Measurements from ENCODE around the gene FOXJ2.
"Not testable (repeated sequence)": the region's sequence is repeated elsewhere in the genome, so short reads cannot be mapped to it uniquely, and the experiment has no call there.

FOXJ2 gene

DNA sequence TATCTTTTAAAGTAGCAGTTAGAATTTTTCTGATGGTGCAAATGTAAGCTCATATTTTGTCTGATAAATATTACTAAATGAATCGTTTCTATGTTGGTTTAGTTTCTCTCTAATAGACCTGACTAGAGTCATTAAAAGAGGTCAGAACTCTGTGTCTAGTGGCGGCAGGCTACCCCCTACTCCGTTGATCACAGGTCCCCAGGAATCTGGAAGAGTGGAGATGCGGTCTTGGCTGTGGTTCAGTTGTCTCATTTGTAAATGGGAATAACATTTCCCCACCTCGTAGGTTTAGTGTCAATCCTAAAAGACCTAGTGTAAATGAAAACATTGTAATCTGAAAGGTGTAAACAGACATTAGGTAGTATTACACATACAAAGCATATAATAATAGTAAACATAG is 4.7 kb upstream of the FOXJ2 start:
- DNase-seq = no peak

DNA sequence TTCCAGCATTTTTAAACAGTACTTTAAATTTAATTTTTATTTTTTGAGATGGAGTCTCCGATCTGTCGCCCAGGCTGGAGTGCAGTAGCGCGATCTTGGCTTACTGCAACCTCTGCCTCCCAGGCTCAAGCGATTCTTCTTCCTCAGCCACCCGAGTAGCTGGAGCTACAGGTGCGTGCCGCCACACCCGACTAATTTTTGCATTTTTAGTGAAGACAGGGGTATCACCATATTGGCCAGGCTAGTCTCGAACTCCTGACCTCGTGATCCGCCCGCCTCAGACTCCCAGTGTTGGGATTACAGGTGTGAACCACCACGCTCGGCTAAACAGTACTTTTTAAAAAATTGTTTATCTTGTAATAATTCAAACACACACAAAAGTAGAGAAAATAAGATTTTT is 4.2 kb upstream of the FOXJ2 start:
- DNase-seq = no peak

DNA sequence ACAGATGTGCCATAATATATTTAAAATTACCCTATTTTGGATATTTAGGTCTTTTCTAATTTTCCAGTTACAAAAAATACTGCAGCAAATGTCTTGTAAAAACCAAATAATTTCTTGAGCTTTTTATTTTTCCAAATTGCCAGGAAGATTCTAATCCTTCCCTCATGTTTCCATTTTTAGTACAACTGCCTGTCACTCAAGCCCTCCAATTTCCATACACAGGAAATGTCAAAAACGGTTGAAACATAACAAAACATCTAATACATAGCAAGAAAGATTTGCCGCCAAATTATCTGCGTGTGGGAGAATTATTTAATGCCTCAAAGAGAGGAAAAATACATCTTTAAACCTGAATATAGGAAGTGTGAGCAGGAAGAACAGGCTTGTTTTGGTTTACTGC is 2.3 kb upstream of the FOXJ2 start:
- DNase-seq = no peak

DNA sequence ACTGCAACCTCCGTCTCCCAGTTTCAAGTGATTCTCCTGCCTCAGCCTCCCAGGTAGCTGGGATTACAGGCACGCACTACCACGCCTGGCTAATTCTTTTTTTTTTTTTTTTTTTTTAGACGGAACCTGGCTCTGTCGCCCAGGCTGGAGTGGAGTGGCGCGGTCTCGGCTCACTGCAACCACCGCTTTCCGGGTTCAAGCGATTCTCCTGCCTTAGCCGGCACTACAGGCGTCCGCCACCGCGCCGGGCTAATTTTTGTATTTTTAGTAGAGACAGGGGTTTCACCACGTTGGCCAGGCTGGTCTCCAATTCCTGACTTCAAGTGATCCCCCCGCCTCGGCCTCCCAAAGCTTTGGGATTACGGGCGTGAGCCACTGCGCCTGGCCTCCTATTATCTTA is 1.5 kb upstream of the FOXJ2 start:
- DNase-seq = not testable (repeated sequence)

DNA sequence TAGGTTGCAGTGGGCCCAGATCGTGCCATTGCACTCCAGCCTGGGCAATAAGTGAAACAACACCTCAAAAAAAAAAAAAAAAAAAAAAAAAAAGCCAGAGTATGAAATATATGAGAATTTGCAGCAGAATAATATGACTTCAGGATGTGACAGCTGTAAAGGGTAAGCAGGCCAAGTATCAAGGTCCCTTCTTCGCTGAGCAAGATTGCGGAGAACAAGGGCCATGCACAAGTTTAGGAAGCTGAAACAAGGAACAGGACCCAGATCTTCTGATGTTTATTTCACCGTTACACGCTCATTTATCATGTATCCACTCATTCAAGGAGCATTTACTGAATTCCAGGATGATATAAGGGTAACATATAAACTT is 659 bp upstream of the FOXJ2 start:
- no peak for DNase-seq

DNA sequence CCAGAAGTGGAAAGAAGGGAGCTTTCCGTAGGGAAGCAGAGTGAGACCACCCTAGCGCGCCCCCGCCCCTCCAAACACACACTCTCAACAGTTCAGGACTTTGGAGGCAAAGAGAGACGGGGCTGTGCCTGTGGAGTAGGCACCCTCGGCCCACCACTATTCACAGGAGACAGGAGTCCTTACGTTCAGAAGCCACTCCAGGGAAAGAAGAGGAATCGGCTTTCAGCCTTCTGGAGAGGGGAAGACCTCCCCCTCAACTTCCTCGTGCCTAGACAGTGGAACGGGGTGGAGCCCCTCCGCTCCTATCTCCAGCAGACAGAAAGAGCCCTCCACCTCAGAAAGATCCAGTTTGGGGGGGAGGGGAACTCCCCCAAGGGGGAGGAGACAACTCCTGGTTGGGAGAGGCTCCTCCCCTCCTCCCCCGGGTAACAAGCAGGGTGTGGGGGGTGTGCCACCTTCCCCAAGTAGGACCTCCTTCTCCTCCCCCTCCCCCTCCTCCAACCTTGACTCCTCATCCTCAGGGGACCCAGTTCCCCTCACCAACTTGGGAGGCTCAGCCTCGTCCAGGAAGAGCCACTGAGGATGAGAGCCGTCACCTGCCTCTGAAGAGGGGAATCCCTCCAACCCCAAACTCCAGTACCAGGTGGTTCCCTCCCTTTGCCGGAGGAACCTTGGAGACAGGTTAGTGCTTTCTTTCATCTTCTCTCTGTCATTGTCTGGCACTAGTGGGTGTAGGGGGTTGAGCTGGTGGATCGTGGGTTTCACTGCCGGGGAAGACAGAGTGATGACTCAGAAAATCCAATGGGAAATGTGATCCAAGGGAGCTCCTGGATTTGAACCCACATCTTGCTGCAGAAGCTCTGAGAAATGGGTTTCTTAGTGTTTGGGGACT is 883 bp downstream of the FOXJ2 start:
- no peak for DNase-seq

DNA sequence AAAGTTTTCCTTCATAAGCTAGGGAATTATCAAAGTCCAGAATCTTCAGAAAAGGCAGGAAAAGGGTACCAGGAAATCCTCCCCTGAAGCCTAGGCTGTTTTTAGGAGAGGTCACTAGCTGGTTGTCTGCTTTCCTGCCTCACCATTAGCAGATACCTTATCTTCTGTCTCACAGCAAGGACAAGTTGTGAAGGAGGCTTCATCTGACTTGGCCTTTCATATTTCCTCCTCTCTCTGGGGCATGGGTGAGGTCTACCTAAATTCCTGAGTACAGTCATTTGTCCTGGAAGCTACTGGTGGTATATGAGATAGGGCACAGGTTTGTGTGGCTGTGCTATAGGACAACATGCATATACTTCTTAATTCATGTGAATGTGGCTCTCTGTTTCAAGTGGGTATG is 2.3 kb downstream of the FOXJ2 start:
- DNase-seq = no peak

DNA sequence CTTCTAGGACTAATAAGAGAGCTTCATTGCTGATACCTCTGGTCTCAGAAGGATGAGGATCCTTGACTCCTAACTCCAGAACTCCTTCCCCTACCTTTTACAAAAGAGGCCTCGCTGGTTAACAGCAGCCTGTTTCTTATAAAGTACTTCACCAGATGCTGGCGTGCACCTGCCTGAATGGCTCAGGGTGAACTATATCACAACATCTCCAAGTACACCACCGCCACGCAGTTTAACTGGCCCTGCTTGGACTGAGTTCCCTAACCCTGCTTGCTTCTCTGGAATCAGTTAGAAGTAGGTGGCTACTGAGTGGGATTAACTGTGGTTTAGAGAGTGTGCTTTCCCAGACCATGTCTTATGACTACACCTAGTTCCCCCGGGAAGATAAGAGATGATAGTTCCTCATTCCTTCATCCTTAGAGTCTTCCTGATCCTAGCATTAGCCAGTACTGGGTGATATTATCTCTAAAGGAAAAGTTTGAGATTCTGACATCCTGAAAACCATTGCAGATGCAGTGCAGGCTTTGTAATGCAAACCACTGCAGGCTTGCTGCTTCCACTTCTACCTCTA is 3.0 kb downstream of the FOXJ2 start:
- no peak for DNase-seq

DNA sequence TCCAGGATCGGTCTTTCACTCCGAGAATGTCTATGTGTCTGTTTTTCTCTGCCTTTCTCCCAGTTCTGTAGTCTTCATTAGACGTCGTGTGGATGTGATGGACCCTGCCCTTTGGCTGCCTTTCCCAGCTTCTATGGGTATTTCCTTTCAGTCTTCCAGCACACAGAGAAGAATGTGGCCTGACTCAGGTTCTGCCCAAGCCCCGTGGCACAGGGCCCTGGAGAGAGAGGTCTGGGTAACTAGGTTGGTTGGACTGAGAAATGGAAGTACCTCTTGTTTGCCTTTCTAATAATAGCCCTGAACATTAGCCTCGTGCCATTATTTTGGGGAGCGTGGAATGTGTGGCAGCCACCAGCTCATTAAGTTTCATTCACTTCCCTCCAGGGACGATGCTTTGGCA is 3.8 kb downstream of the FOXJ2 start:
- no peak for DNase-seq

DNA sequence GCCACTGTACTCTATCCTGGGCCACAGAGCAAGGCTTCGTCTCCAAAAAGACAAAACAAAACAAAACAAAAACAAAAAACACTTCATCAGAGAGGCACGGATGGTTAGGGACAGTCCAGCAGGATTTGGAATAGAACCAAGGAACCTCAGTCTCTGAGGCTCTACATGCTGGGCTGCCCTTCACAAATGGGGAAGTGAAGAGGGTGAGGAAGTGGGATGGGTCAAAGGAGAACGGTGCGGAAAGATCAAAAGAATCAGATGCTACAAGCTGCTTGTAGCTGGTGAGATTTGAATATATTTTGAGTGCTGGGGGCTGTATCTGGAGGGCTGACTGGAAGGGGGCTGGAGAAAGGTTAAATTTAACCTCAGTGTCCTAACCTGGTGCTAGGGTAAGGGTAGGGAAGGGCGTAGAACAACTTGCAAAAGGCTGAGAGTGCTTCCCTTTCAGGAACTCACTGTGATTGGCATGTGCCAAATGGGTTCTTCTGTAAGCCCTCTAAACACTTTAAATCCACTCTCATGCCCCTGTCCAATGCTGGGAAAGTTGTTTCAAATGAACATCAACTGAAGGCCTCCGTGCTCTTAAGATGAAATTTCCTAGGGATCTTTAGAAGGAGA is 4.6 kb downstream of the FOXJ2 start:
- no peak for DNase-seq

DNA sequence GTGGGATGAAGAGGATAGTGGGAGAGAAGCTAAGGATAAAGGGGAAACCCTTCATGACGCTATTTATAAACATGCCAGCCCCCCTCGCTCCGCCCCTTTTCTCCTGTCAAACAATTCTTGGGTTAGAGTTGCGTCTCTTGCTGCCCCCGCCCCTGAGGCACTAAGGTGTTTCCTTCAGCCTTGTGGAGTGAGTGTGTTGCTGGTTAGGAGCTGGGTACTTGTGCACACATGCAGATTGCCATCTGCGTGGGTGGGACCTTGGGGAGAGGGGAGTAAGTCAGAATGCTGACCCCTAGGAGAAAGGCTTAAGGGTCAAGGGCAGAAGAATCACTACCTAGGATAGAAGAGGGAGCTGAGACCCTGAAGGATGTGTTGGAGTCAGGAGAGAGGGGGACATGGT is 5.4 kb downstream of the FOXJ2 start:
- DNase-seq = no peak

DNA sequence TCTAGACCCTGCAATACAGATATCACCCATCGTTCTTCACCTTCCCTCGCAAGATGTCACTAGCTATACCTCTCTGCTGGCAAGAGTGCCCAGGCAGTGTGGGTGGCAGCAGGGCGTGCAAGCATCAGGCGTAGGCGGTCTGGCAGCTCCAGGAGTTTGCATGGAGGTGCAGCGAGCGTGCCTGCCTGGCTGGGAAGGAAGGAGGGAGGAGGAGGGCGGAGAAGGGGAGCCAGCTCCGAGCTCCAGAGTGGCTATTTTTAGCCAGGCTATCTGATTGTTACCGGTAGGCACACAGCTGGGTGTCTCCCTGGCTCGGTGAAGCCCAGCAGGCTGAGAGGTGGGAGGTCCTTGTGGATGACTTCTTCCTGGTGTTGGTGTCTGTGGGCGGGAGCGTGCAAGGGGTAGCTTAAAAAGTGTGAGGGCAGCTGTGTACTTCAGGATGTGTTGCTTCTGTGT is 6.2 kb downstream of the FOXJ2 start:
- peak; percentile 49 for DNase-seq

DNA sequence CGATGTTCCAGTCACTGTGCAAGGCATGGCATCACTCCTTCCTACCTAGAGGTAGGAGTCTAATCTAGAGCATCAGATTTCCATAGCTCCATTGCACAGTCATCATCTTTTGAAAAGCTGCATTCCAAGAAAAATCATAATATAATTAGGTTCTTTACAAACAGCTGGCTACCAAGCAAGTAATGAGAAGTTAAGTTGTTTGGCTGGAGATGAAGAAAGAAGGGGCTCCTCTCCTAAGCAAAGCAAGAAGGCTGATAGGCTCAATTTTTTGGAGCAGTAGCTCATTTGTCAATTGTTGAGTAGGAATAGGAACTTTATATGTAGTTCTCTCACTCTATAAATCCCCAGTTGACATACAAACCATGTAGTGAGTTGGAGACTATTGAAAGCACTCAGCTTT is 8.3 kb downstream of the FOXJ2 start:
- no peak for DNase-seq

DNA sequence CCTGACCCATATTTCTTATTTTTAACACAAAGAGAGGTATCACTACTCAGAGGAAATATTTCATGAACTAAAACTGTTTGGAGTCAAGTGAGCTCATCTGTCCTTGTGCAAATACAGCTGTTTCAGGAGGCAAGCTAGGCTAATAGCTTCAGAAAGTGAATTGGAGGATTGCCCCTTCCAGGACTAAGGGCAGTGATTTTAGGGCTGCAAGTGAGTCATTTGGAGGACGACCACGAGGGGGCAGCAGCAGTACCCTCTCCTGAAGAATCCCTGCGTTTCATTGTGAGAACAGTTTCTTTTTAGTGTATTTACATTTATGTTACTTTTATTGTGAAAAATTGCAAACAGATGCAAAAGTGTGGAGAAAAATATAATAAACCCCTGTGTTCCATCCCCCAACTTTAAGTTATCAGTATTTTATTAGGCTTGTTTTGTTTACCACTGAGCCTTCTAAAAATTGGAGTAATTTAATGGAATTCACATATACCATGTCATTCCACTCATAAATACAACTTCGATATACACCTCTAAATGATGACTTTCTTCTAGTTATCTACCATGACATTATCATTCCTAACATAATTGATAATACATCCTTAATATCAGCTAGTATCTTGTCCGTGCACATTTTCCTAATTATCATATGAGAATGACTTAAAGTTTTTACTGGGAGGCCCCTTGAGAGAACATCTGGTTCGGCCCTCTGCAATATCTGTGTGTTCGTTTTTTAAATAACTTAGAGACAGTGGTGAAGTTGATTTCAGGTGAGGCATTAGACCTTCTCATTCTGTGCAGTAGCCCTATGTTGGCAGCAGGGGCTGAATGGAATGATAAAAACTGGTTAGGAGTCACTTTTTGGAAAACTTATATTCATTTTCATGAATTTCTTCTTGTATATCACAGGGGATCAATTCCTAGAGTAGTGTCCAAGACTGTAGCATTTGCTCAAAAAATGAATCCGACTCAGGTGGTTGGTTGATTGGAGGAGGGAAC is 13.7 kb downstream of the FOXJ2 start:
- peak; percentile 31 for DNase-seq

DNA sequence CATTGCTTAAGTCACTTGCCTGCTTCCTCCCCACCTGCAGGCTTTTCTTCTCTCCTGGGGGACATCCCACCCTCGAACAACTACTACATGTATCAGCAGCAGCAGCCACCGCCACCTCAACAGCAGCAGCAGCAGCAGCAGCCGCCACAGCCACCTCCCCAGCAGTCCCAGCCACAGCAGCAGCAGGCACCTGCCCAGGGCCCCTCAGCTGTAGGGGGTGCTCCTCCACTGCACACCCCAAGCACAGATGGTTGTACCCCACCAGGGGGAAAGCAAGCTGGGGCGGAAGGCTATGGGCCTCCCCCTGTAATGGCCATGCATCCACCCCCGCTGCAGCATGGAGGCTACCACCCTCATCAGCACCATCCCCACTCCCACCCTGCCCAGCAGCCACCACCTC is 15.3 kb downstream of the FOXJ2 start:
- no peak for DNase-seq

DNA sequence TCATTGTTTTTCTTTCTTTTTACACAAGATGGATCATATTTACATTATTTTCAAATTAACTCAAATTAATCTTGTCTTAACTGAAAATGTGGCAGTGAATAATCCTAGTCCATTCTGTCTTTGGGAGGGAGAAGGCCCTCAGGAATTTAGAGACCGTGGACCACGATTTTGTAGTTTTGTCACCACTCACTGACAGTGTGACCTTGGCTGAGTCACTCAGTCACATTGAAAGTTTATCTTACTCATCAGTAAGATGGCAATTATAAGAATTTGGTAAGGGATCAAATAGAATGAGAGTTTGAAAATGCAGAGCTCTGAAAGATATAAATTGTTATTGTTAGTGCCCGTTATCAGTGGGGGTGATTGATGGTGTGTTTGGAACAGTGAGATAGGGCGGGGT is 16.4 kb downstream of the FOXJ2 start:
- no peak for DNase-seq

DNA sequence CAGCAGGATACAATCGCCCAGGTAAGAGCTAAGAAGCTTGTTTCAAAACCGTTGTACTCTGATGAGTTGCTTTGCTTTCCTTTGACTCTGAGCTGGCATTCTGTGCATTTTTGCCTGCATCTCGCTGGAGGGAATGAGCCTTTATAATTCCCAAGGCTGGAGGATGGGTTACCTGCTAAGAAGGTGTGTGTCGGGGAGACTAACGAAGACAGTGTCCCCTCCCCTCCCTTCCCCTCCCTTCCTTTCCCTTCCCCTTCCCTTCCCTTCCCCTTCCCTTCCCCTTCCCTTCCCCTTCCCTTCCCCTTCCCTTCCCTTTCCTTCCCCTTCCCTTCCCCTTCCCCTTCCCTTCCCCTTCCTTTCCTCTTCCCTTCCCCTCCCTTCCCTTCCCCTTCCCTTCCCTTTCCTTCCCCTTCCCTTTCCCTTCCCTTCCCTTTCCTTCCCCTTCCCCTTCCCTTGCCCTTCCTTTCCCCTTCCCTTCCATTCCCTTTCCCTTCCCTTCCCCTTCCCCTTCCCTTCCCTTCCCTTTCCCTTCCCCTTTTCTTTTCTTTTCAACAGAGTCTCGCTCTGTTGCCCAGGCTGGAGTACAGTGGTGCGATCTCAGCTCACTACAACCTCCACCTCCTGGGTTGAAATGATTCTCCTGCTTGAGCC is 18.2 kb downstream of the FOXJ2 start:
- DNase-seq = no peak

DNA sequence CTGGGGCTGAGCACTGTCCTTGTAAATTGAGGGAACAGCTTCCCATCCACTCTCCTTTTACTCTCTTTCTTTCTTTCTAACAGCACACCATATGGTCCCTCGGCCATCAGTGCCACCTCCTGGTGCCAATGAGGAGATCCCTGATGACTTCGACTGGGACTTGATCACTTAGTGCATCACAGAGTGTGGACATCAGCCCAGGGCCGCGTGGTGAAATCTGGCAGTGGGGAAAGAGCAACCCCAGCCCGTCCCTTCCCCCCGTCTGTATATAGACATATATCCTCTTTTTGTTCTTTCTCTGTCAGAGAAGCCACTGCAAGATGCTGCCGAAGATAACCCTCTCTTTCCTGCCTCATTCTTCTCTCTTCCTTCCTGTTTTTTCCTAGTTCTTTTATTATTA is 20.2 kb downstream of the FOXJ2 start:
- DNase-seq = no peak

DNA sequence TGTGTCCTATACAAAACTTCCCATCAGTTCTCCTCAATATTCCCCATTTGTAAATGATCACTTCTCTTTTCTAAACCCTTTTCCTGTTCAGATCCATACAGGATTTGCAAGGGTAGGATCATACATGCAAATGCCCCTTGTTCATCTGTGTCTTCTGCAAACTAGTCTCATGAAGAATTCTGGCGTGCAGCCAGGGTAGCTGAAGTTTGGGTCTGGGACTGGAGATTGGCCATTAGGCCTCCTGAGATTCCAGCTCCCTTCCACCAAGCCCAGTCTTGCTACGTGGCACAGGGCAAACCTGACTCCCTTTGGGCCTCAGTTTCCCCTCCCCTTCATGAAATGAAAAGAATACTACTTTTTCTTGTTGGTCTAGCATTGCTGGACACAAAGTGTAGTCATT is 22.3 kb downstream of the FOXJ2 start:
- no peak for DNase-seq

DNA sequence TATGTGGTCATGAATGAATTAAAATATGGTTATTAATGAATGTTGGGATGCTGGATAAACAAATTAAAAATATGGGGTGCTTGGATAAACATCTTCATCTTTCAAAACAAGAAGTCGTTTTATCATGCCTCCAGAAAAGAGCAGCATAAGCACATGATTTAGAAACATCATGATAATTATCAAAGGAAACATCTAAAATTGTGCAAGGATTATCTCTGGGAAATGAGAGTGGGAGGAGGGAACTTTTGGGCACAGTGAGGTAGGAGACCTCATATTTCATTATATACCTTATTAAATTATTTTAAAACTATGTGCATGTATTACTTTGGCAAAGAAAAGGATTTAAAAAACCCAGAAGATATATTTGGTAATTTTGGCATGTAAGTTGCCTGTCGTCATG is 24.8 kb downstream of the FOXJ2 start:
- no peak for DNase-seq

DNA sequence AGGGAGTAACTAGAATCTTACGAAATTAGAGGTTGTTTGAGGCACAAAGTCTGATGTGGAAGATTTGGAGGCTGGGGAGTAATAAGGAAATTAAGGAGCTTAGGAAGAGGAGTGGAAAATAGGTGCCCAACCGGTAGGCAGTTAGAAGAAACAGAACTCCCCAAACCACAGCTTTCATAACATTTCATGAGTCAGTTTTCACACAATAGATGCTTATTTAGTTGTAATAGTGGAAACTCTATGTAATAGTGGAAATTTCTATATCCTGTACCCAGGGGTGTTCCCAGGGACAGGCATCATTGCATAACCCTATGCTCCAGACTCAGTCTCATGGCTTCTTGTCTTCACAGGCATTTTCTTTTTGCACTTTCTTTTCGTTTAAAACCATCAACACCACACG is 25.3 kb downstream of the FOXJ2 start:
- no peak for DNase-seq

DNA sequence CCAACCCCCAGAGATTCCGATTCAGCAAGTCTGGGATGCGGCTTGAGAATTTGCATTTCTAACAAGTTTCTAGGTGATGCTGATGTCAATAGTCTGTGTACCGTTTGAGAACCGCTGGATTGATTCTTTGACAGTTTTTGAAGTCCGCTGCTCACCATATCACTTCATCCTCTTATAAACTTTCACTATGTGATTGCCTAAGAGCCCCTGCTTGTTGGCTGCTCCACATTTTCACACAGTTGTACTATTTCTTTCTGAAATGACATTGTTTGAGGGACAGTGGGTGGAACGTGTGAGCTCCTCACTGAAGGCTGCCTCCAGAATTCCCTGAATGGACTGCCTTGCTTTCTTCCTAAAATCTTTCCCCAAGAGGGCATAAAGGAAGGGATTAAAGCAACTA is 26.0 kb downstream of the FOXJ2 start:
- no peak for DNase-seq
